ENCODE data around the gene STK31.
"Not testable (repeated sequence)": the region's sequence is repeated elsewhere in the genome, so short reads cannot be mapped to it uniquely, and the experiment has no call there.

The STK31 gene

GRCh38 chr7:23804707-23805106, 94.7 kb downstream of the STK31 start:
- Histone ChIP-seq H3K79me2 (ENCODE audit: insufficient read depth, low read length) (no peaks in the 10 kb centered on the region), H3K27me3 (ENCODE audit: insufficient read depth, low read length, poor library complexity) (no peaks in the 10 kb centered on the region), H3K4me1 (ENCODE audit: insufficient read depth, low read length) (no peaks in the 10 kb centered on the region), H2AFZ (ENCODE audit: low read depth, low read length) (no peak overlapping the region), H3K9ac (ENCODE audit: low read depth, low read length) (no peak overlapping the region), H3K27ac (ENCODE audit: low read length) (no peak overlapping the region), H3K36me3 (ENCODE audit: insufficient read depth, low read length) (no peaks in the 10 kb centered on the region), H3K9me3 (ENCODE audit: insufficient read depth, low read length, severe bottlenecking) (peaks cover 2% of the 10 kb centered on the region), H4K20me1 (ENCODE audit: insufficient read depth, low read length) (no peaks in the 10 kb centered on the region), H3K4me2 (ENCODE audit: insufficient read depth, low read length) (no peak overlapping the region), H3K4me3 (ENCODE audit: low read depth in 1 of 2, low read length in 2 of 2) (no peak overlapping the region)
- no peak for ATAC-seq (ENCODE audit: insufficient read depth, low read depth)
- no peak for TF ChIP-seq CTCF (IDR thresholded peaks at IDR 0.05; ENCODE audit: borderline replicate concordance, extremely low read depth, low read length, poor library complexity, severe bottlenecking)
- TF ChIP-seq EZH2 (IDR thresholded peaks at IDR 0.05; ENCODE audit: borderline replicate concordance, low read depth, low read length, severe bottlenecking), result no peak
- no peak for DNase-seq

- H3K36me3 ChIP-seq (ENCODE audit: insufficient read depth, low read length), result no peaks in the 10 kb centered on the region
- H3K27me3 ChIP-seq (ENCODE audit: insufficient read depth, low read length, poor library complexity), result no peaks in the 10 kb centered on the region
- no peak overlapping the region for H3K4me2 ChIP-seq (ENCODE audit: insufficient read depth, low read length)
- DNase-seq (no peak), ATAC-seq (ENCODE audit: insufficient read depth, low read depth) (no peak)
- no peak overlapping the region for H2AFZ ChIP-seq (ENCODE audit: low read depth, low read length)
- H3K9me3 ChIP-seq (ENCODE audit: insufficient read depth, low read length, severe bottlenecking), result peaks cover 6% of the 10 kb centered on the region
- H3K4me1 ChIP-seq (ENCODE audit: insufficient read depth, low read length), result no peaks in the 10 kb centered on the region
- H3K27ac ChIP-seq (ENCODE audit: low read length), result no peak overlapping the region
- TF ChIP-seq CTCF (IDR thresholded peaks at IDR 0.05; ENCODE audit: borderline replicate concordance, extremely low read depth, low read length, poor library complexity, severe bottlenecking), result no peak
- TF ChIP-seq EZH2 (IDR thresholded peaks at IDR 0.05; ENCODE audit: borderline replicate concordance, low read depth, low read length, severe bottlenecking), result no peak
- H3K4me3 ChIP-seq (ENCODE audit: low read depth in 1 of 2, low read length in 2 of 2), result no peak overlapping the region
- no peak overlapping the region for H3K9ac ChIP-seq (ENCODE audit: low read depth, low read length)
- no peaks in the 10 kb centered on the region for H4K20me1 ChIP-seq (ENCODE audit: insufficient read depth, low read length)
- H3K79me2 ChIP-seq (ENCODE audit: insufficient read depth, low read length), result no peaks in the 10 kb centered on the region
Measured at GRCh38 chr7:23808421-23808820, 98.4 kb downstream of the STK31 start.

GRCh38 chr7:23810099-23810498, 100.1 kb downstream of the STK31 start:
- no peak for TF ChIP-seq CTCF (IDR thresholded peaks at IDR 0.05; ENCODE audit: borderline replicate concordance, extremely low read depth, low read length, poor library complexity, severe bottlenecking)
- no peak for TF ChIP-seq EZH2 (IDR thresholded peaks at IDR 0.05; ENCODE audit: borderline replicate concordance, low read depth, low read length, severe bottlenecking)
- no peaks in the 10 kb centered on the region for H4K20me1 ChIP-seq (ENCODE audit: insufficient read depth, low read length)

GRCh38 chr7:23811540-23811939, 101.5 kb downstream of the STK31 start:
- no peaks in the 10 kb centered on the region for H4K20me1 ChIP-seq (ENCODE audit: insufficient read depth, low read length)
- H3K9me3 ChIP-seq (ENCODE audit: insufficient read depth, low read length, severe bottlenecking), result peaks cover 6% of the 10 kb centered on the region
- no peaks in the 10 kb centered on the region for H3K36me3 ChIP-seq (ENCODE audit: insufficient read depth, low read length)
- H3K4me3 ChIP-seq (ENCODE audit: low read depth in 1 of 2, low read length in 2 of 2), result no peak overlapping the region
- ATAC-seq (ENCODE audit: insufficient read depth, low read depth) (peak; percentile 37; the same call in 1 of the 3 replicates), DNase-seq (no peak)
- H3K27me3 ChIP-seq (ENCODE audit: insufficient read depth, low read length, poor library complexity), result no peaks in the 10 kb centered on the region
- no peak overlapping the region for H3K27ac ChIP-seq (ENCODE audit: low read length)
- no peak overlapping the region for H3K9ac ChIP-seq (ENCODE audit: low read depth, low read length)
- no peak overlapping the region for H3K4me2 ChIP-seq (ENCODE audit: insufficient read depth, low read length)
- TF ChIP-seq EZH2 (IDR thresholded peaks at IDR 0.05; ENCODE audit: borderline replicate concordance, low read depth, low read length, severe bottlenecking) (no peak), CTCF (IDR thresholded peaks at IDR 0.05; ENCODE audit: borderline replicate concordance, extremely low read depth, low read length, poor library complexity, severe bottlenecking) (peak; percentile 39)
- H2AFZ ChIP-seq (ENCODE audit: low read depth, low read length), result no peak overlapping the region
- H3K79me2 ChIP-seq (ENCODE audit: insufficient read depth, low read length), result no peaks in the 10 kb centered on the region
- no peaks in the 10 kb centered on the region for H3K4me1 ChIP-seq (ENCODE audit: insufficient read depth, low read length)

More at GRCh38 chr7:23810099-23810498, 100.1 kb downstream of the STK31 start:
- Histone ChIP-seq H2AFZ (ENCODE audit: low read depth, low read length) (no peak overlapping the region), H3K27ac (ENCODE audit: low read length) (no peak overlapping the region), H3K9ac (ENCODE audit: low read depth, low read length) (no peak overlapping the region), H3K79me2 (ENCODE audit: insufficient read depth, low read length) (no peaks in the 10 kb centered on the region), H3K9me3 (ENCODE audit: insufficient read depth, low read length, severe bottlenecking) (peaks cover 6% of the 10 kb centered on the region), H3K4me2 (ENCODE audit: insufficient read depth, low read length) (no peak overlapping the region), H3K4me1 (ENCODE audit: insufficient read depth, low read length) (no peaks in the 10 kb centered on the region), H3K36me3 (ENCODE audit: insufficient read depth, low read length) (no peaks in the 10 kb centered on the region), H3K27me3 (ENCODE audit: insufficient read depth, low read length, poor library complexity) (no peaks in the 10 kb centered on the region), H3K4me3 (ENCODE audit: low read depth in 1 of 2, low read length in 2 of 2) (no peak overlapping the region)
- DNase-seq (no peak), ATAC-seq (ENCODE audit: insufficient read depth, low read depth) (no peak)

GRCh38 chr7:23828125-23828524, 118.1 kb downstream of the STK31 start:
- not testable (repeated sequence) for H3K36me3 ChIP-seq (ENCODE audit: insufficient read depth, low read length); H3K79me2 ChIP-seq (ENCODE audit: insufficient read depth, low read length); H3K9ac ChIP-seq (ENCODE audit: low read depth, low read length); H3K27me3 ChIP-seq (ENCODE audit: insufficient read depth, low read length, poor library complexity); DNase-seq; H4K20me1 ChIP-seq (ENCODE audit: insufficient read depth, low read length); H3K27ac ChIP-seq (ENCODE audit: low read length); H3K4me3 ChIP-seq (ENCODE audit: low read depth in 1 of 2, low read length in 2 of 2); H2AFZ ChIP-seq (ENCODE audit: low read depth, low read length); H3K9me3 ChIP-seq (ENCODE audit: insufficient read depth, low read length, severe bottlenecking); H3K4me1 ChIP-seq (ENCODE audit: insufficient read depth, low read length); H3K4me2 ChIP-seq (ENCODE audit: insufficient read depth, low read length); ATAC-seq (ENCODE audit: insufficient read depth, low read depth)
